Liver (tissue), 9 donors: ENCODE results near the gene CREM. TPM values are rescaled to one million over a fixed set of nuclear protein-coding genes. Genes with fewer than 3 reads are reported as not detected.

Experiments used
- DNase-seq: peaks from one replicate; pipeline ENCODE4 v3.0.0-alpha.2; 2017; ENCODE audit warnings: low spot score
- H3K27ac ChIP-seq, 2 donors: one replicate each; pipeline ENCODE4 v1.7.0; 2013; ENCODE audit warnings: inconsistent platforms in 2 of 2, low read length in 2 of 2, control low read depth in 1 of 2, low read depth in 1 of 2, mild to moderate bottlenecking in 1 of 2
- H3K27me3 ChIP-seq, 4 donors: one replicate each; pipeline versions ENCODE4 v1.6.1 to v1.7.0; 2013; ENCODE audit warnings: low read length in 3 of 4, inconsistent platforms in 1 of 4, mild to moderate bottlenecking in 1 of 4, moderate library complexity in 1 of 4; ENCODE audit not compliant: control insufficient read depth in 4 of 4, insufficient read depth in 4 of 4
- H3K36me3 ChIP-seq, 4 donors: one replicate each; pipeline versions ENCODE4 v1.6.1 to v1.7.0; 2013; ENCODE audit warnings: low read length in 3 of 4, mild to moderate bottlenecking in 3 of 4, low read depth in 1 of 4, moderate library complexity in 1 of 4; ENCODE audit not compliant: control insufficient read depth in 4 of 4, insufficient read depth in 3 of 4
- H3K4me1 ChIP-seq, 4 donors: one replicate each; pipeline versions ENCODE4 v1.6.1 to v1.7.0; 2013; ENCODE audit warnings: low read length in 3 of 4, mild to moderate bottlenecking in 3 of 4, moderate library complexity in 1 of 4; ENCODE audit not compliant: control insufficient read depth in 4 of 4, insufficient read depth in 4 of 4
- H3K4me3 ChIP-seq, 3 donors: one replicate each; pipeline versions ENCODE4 v1.6.1 to v1.7.0; 2013; ENCODE audit warnings: low read length in 3 of 3, control low read depth in 1 of 3, low read depth in 1 of 3, mild to moderate bottlenecking in 1 of 3
- H3K9ac ChIP-seq, 2 donors: one replicate each; pipeline ENCODE4 v1.7.0; 2013; ENCODE audit warnings: low read length in 2 of 2, mild to moderate bottlenecking in 2 of 2, moderate library complexity in 2 of 2, control low read depth in 1 of 2, low read depth in 1 of 2
- H3K9me3 ChIP-seq, 4 donors: one replicate each; pipeline versions ENCODE4 v1.6.1 to v1.7.0; 2013; ENCODE audit warnings: low read length in 3 of 4; ENCODE audit not compliant: control insufficient read depth in 4 of 4
- EGR1 ChIP-seq, 2 donors: IDR thresholded peaks; 2 replicates each; pipeline ENCODE4 v1.6.1; 2016 to 2018; ENCODE audit warnings: antibody characterized with exemption in 2 of 2, low read depth in 2 of 2
- FOXA1 ChIP-seq: IDR thresholded peaks from 2 replicates; pipeline ENCODE4 v1.6.1; 2016; ENCODE audit warnings: antibody characterized with exemption
- FOXA2 ChIP-seq: IDR thresholded peaks from 2 replicates; pipeline ENCODE4 v1.6.1; 2016; ENCODE audit warnings: antibody characterized with exemption
- GABPA ChIP-seq, 2 donors: IDR thresholded peaks in 1 of 2; conservative IDR thresholded peaks in 1 of 2; 2 replicates each; pipeline ENCODE4 v1.6.1; 2016; ENCODE audit warnings: antibody characterized with exemption in 2 of 2, mild to moderate bottlenecking in 1 of 2, moderate library complexity in 1 of 2
- HNF4A ChIP-seq, 2 donors: conservative IDR thresholded peaks; 2 replicates each; pipeline ENCODE4 v1.6.1; 2016; ENCODE audit warnings: antibody characterized with exemption in 2 of 2, mild to moderate bottlenecking in 2 of 2
- HNF4G ChIP-seq: IDR thresholded peaks from 2 replicates; pipeline ENCODE4 v1.6.1; 2016; ENCODE audit warnings: antibody characterized with exemption
- JUND ChIP-seq, 2 donors: IDR thresholded peaks; 2 replicates each; pipeline ENCODE4 v1.6.1; 2016; ENCODE audit warnings: antibody characterized with exemption in 2 of 2
- NR2F2 ChIP-seq: IDR thresholded peaks from 2 replicates; pipeline ENCODE4 v1.6.1; 2016; ENCODE audit warnings: antibody characterized with exemption
- RAD21 ChIP-seq, 2 donors: IDR thresholded peaks; 2 replicates each; pipeline ENCODE4 v1.6.1; 2016; ENCODE audit warnings: antibody characterized with exemption in 2 of 2, mild to moderate bottlenecking in 2 of 2
- RXRA ChIP-seq, 2 donors: IDR thresholded peaks; 2 replicates each; pipeline ENCODE4 v1.6.1; 2017 to 2018; ENCODE audit warnings: antibody characterized with exemption in 2 of 2, mild to moderate bottlenecking in 1 of 2
- SP1 ChIP-seq: IDR thresholded peaks from 2 replicates; pipeline ENCODE4 v1.6.1; 2018; ENCODE audit warnings: antibody characterized with exemption, mild to moderate bottlenecking
- TAF1 ChIP-seq: conservative IDR thresholded peaks from 2 replicates; pipeline ENCODE4 v1.6.1; 2016; ENCODE audit warnings: antibody characterized with exemption, mild to moderate bottlenecking
- YY1 ChIP-seq: IDR thresholded peaks from 2 replicates; pipeline ENCODE4 v1.6.1; 2016; ENCODE audit warnings: antibody characterized with exemption, mild to moderate bottlenecking
- WGBS: extraction: QIAGEN DNeasy Blood & Tissue Kit; methylation state at CpG from one replicate; pipeline ENCODE4 v1.1.7; 2013; 5-methylcytosine and 5-hydroxymethylcytosine counted together
- polyA plus RNA-seq, 2 donors: library from polyadenylated mRNA; stranded (reverse) in 1 of 2; unstranded in 1 of 2; fragments of 200-250 nt in 1 of 2; fragments of >200 nt in 1 of 2; fragmentation: Nextera tagmentation in 1 of 2; extraction: Ambion mirVana in 1 of 2; gene quantifications; one replicate each; pipeline versions ENCODE4 v1.2.1 to v1.2.3, GENCODE V29; 2013 to 2015
- total RNA-seq, 2 donors: library from RNA; depleted of rRNA; stranded (reverse); fragments of >200 nt; gene quantifications; one replicate each; pipeline ENCODE4 v1.2.3, GENCODE V29; 2014
- TF ChIP-seq, protein P1 (sequence below): IDR thresholded peaks from 2 replicates; pipeline ENCODE4 v1.6.1; 2016; ENCODE audit warnings: antibody characterized with exemption
- TF ChIP-seq, protein P2 (sequence below): IDR thresholded peaks from 2 replicates; pipeline ENCODE4 v1.6.1; 2016; ENCODE audit warnings: antibody characterized with exemption, mild to moderate bottlenecking
- TF ChIP-seq, protein P3 (sequence below): fragments of 150-350 bp; IDR thresholded peaks from 2 replicates; pipeline ENCODE4 v1.5.1; 2017; ENCODE audit warnings: improper control_type of control experiment, low read depth, low read length; ENCODE audit not compliant: missing input control
- TF ChIP-seq, protein P4 (sequence below): IDR thresholded peaks from 2 replicates; pipeline ENCODE4 v1.6.1; 2016; ENCODE audit warnings: antibody characterized with exemption
- TF ChIP-seq, protein P5 (sequence below): IDR thresholded peaks from 2 replicates; pipeline ENCODE4 v1.6.1; 2016; ENCODE audit warnings: antibody characterized with exemption
- donor health status: healthy.
- donor health status: healthy.
- donor health status: healthy.
- donor health status: healthy.
- donor health status: healthy.

Gene CREM
- total and polyA plus RNA-seq, 4 donors = 14.8 to 25.5 (median 22.2) TPM

DNA sequence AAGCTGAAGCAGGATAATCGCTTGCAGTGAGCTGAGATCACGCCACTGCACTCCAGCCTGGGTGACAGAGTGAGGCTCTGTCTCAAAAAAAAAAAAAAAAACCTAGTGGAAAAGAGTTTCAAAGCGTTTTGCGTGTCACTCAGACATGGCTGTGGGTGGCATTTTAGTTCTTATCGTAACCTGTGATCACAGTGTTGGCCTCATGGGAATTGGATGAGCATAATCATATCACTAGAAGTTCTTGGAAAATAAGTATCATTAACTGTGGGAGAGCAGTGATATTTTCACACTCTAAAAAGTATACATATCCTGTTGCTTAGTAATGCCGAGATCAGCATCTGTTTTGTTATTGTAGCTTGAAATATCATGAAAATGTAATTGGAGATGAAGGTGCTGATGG is 92.6 kb downstream of the CREM start:
- Histone ChIP-seq H3K9ac (no peak overlapping the region), H3K27me3 (no peaks in the 10 kb centered on the region), H3K4me3 (no peak overlapping the region), H3K4me1 (peaks cover 10 to 43% (median 38%) of the 10 kb centered on the region in 4 donors), H3K9me3 (no peaks in the 10 kb centered on the region), H3K36me3 (no peaks in the 10 kb centered on the region), H3K27ac (no peak overlapping the region)
- 58% methylated on average over 6 of the region's 6 CpGs for WGBS
- no peak for TF ChIP-seq YY1
- TF ChIP-seq, protein P1, sequence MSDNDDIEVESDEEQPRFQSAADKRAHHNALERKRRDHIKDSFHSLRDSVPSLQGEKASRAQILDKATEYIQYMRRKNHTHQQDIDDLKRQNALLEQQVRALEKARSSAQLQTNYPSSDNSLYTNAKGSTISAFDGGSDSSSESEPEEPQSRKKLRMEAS = no peak
- DNase-seq = no peak

DNA sequence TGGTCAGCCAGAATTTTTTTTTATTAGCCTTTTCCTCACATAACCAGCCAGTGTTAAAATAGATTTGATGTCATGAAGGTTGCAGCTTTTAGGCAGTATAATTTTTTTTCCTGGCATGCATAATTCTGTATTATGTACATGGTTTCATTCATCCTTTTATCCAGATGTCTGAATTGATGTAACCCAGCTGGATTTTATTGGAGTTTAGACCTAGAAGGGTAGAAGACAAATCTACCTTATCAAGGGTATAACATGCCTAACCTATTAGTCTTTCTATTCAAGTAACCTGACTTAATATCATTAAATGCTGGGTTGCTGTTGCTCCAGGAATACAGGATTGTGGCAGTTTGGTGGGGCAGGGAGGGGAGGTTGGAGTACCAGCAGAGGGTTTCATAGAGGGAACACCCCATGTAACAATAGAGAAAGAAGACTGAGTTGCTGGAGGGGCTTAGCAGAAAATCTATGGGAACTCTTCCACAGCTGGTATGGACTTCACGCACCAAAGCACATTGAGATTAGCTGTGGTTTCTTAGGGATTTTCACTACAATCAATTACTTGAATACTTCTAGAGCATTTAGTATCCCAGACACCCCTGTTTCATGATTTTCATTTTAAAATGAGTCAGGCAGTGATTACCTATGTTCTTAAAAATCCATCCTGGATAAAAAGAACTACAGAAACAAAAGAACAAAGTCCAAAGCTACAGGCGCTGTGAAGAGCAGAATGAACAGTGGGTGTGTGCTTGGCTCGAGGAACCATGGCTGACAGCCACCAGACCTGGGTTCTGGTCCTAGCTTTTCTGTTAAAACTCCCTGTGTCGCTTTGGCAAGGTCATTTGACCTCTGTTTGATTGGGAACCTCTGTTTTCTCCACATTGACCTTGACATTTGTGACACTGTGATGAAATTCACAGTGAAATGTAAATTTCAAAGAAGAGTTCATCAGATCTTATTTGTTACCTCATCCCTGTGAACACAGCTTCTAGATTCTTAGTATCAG is 93.5 kb downstream of the CREM start:
- peak; percentile 92 to 93 for TF ChIP-seq HNF4A (conservative IDR thresholded peaks at IDR 0.05)
- TF ChIP-seq SP1 = peak; percentile 86
- TF ChIP-seq, protein P2, sequence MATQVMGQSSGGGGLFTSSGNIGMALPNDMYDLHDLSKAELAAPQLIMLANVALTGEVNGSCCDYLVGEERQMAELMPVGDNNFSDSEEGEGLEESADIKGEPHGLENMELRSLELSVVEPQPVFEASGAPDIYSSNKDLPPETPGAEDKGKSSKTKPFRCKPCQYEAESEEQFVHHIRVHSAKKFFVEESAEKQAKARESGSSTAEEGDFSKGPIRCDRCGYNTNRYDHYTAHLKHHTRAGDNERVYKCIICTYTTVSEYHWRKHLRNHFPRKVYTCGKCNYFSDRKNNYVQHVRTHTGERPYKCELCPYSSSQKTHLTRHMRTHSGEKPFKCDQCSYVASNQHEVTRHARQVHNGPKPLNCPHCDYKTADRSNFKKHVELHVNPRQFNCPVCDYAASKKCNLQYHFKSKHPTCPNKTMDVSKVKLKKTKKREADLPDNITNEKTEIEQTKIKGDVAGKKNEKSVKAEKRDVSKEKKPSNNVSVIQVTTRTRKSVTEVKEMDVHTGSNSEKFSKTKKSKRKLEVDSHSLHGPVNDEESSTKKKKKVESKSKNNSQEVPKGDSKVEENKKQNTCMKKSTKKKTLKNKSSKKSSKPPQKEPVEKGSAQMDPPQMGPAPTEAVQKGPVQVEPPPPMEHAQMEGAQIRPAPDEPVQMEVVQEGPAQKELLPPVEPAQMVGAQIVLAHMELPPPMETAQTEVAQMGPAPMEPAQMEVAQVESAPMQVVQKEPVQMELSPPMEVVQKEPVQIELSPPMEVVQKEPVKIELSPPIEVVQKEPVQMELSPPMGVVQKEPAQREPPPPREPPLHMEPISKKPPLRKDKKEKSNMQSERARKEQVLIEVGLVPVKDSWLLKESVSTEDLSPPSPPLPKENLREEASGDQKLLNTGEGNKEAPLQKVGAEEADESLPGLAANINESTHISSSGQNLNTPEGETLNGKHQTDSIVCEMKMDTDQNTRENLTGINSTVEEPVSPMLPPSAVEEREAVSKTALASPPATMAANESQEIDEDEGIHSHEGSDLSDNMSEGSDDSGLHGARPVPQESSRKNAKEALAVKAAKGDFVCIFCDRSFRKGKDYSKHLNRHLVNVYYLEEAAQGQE = peak; percentile 66
- TF ChIP-seq FOXA2 = peak; percentile 78
- TF ChIP-seq FOXA1 = peak; percentile 37
- peak in 1 of 2 donors; percentile 60 for TF ChIP-seq GABPA (IDR thresholded peaks at IDR 0.05 in 1 of 2, conservative IDR thresholded peaks at IDR 0.05 in 1 of 2)
- TF ChIP-seq YY1 = peak; percentile 91
- peak; percentile 91 for TF ChIP-seq NR2F2
- peak; percentile 78 for TF ChIP-seq HNF4G
- TF ChIP-seq JUND (IDR thresholded peaks at IDR 0.05) = peak; percentile 62 to 79
- peak; percentile 39 to 45 for TF ChIP-seq RAD21 (IDR thresholded peaks at IDR 0.05)
- no peak for TF ChIP-seq TAF1
- TF ChIP-seq, protein P1 = peak; percentile 76
- TF ChIP-seq, protein P3, sequence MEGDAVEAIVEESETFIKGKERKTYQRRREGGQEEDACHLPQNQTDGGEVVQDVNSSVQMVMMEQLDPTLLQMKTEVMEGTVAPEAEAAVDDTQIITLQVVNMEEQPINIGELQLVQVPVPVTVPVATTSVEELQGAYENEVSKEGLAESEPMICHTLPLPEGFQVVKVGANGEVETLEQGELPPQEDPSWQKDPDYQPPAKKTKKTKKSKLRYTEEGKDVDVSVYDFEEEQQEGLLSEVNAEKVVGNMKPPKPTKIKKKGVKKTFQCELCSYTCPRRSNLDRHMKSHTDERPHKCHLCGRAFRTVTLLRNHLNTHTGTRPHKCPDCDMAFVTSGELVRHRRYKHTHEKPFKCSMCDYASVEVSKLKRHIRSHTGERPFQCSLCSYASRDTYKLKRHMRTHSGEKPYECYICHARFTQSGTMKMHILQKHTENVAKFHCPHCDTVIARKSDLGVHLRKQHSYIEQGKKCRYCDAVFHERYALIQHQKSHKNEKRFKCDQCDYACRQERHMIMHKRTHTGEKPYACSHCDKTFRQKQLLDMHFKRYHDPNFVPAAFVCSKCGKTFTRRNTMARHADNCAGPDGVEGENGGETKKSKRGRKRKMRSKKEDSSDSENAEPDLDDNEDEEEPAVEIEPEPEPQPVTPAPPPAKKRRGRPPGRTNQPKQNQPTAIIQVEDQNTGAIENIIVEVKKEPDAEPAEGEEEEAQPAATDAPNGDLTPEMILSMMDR = no peak
- TF ChIP-seq EGR1 (IDR thresholded peaks at IDR 0.05; ENCODE audit: low read depth in 2 of 2) = peak in 1 of 2 donors; percentile 54
- TF ChIP-seq, protein P4, sequence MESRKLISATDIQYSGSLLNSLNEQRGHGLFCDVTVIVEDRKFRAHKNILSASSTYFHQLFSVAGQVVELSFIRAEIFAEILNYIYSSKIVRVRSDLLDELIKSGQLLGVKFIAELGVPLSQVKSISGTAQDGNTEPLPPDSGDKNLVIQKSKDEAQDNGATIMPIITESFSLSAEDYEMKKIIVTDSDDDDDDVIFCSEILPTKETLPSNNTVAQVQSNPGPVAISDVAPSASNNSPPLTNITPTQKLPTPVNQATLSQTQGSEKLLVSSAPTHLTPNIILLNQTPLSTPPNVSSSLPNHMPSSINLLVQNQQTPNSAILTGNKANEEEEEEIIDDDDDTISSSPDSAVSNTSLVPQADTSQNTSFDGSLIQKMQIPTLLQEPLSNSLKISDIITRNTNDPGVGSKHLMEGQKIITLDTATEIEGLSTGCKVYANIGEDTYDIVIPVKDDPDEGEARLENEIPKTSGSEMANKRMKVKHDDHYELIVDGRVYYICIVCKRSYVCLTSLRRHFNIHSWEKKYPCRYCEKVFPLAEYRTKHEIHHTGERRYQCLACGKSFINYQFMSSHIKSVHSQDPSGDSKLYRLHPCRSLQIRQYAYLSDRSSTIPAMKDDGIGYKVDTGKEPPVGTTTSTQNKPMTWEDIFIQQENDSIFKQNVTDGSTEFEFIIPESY = peak; percentile 69
- TF ChIP-seq, protein P5, sequence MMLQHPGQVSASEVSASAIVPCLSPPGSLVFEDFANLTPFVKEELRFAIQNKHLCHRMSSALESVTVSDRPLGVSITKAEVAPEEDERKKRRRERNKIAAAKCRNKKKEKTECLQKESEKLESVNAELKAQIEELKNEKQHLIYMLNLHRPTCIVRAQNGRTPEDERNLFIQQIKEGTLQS = peak; percentile 63
- peak; percentile 90 to 97 for TF ChIP-seq RXRA (IDR thresholded peaks at IDR 0.05)
- peak overlapping the region; percentile 57 to 60 for H3K27ac ChIP-seq

More for the DNA sequence above, 93.5 kb downstream of the CREM start:
- 35% methylated on average over 4 of the region's 4 CpGs for WGBS
- Histone ChIP-seq H3K4me3 (no peak overlapping the region), H3K27me3 (no peaks in the 10 kb centered on the region), H3K36me3 (no peaks in the 10 kb centered on the region), H3K4me1 (peaks cover 12 to 46% (median 40%) of the 10 kb centered on the region in 4 donors), H3K9me3 (no peaks in the 10 kb centered on the region), H3K9ac (no peak overlapping the region)
- DNase-seq = no peak
